K562 (cell line): Measurements from ENCODE around the gene C4orf51. TPM values are rescaled to one million over a fixed set of nuclear protein-coding genes. Genes with fewer than 3 reads are reported as not detected.

Experiments used
- ATAC-seq: fragments of 200-7000 bp; cut with Tn5 transposase; 3 replicates; pipeline ENCODE4 v1.9.1; 2020; ENCODE audit warnings: moderate library complexity
- BruUV-seq: library from RNA; stranded (reverse); fragments of 400-500 nt; replicated peaks from 2 replicates; lab custom pipeline; 2021; lab: Mats Ljungman, UMichigan
- CTCF ChIA-PET: fragments of 300-600 bp; formaldehyde crosslinking; extraction: SDS; loops from one replicate; lab custom pipeline; 2021; ENCODE audit warnings: low intra/inter-chr PET ratio; lab: Yijun Ruan, JAX
- POLR2A ChIA-PET: fragments of 300-600, 350-650 bp; sonication (Branson Sonifier 250); formaldehyde crosslinking; extraction: SDS; loops from one replicate; lab custom pipeline; 2021; ENCODE audit warnings: antibody characterized with exemption, inconsistent platforms; lab: Yijun Ruan, JAX
- DNase-seq, 4 experiments: peaks; one replicate each; pipeline versions ENCODE4 v3.0.0 to v3.0.0-alpha.2; 2011 to 2018; ENCODE audit warnings: low spot score in 3 of 4, mixed read lengths in 3 of 4; ENCODE audit errors: extremely low read depth in 1 of 4
- FAIRE-seq: peaks from 2 replicates; lab custom pipeline; 2011; peaks lifted over from hg19 to GRCh38; lab: Jason Lieb, UNC
- H2AFZ ChIP-seq: 2 replicates; pipeline ENCODE4 v1.6.0; 2011; ENCODE audit warnings: low read depth, low read length, control low read depth, inconsistent platforms
- H3K27ac ChIP-seq: fragments of 200-600 bp; 3 replicates; pipeline ENCODE4 v1.8.0; 2011; ENCODE audit warnings: low read depth, mild to moderate bottlenecking, control low read depth, inconsistent platforms, low read length, moderate library complexity, mixed read lengths; ENCODE audit errors: extremely low read depth
- H3K27me3 ChIP-seq, 2 experiments: fragments of 300-600 bp in 1 of 2; 2 replicates in 1 of 2; 3 replicates in 1 of 2; pipeline versions ENCODE4 v1.6.0 to v1.8.0; 2011; ENCODE audit warnings: inconsistent platforms in 2 of 2, low read length in 2 of 2, mild to moderate bottlenecking in 1 of 2, mixed read lengths in 1 of 2, moderate library complexity in 1 of 2; ENCODE audit not compliant: control insufficient read depth in 2 of 2, insufficient read depth in 2 of 2
- H3K36me3 ChIP-seq: fragments of 300-600 bp; 3 replicates; pipeline ENCODE4 v1.8.0; 2011; ENCODE audit warnings: mild to moderate bottlenecking, low read length, inconsistent platforms; ENCODE audit not compliant: control insufficient read depth, insufficient read depth
- H3K4me1 ChIP-seq, 2 experiments: fragments of 200-600 bp in 1 of 2; replicated peaks in 1 of 2; 2 replicates in 1 of 2; 3 replicates in 1 of 2; pipeline versions ENCODE4 v1.5.1 to v1.8.0; 2011; ENCODE audit warnings: inconsistent platforms in 2 of 2, low read length in 2 of 2, mild to moderate bottlenecking in 1 of 2, mixed read lengths in 1 of 2, moderate library complexity in 1 of 2; ENCODE audit not compliant: control insufficient read depth in 2 of 2, insufficient read depth in 2 of 2
- H3K4me2 ChIP-seq: 2 replicates; pipeline ENCODE4 v1.6.1; 2011; ENCODE audit warnings: low read length, control low read depth, inconsistent platforms, mixed read lengths; ENCODE audit not compliant: insufficient read depth
- H3K4me3 ChIP-seq: fragments of 200-600 bp; sonication (generic), shearing (Covaris generic); 2 replicates; pipeline ENCODE4 v1.5.1; 2016; ENCODE audit warnings: control low read depth, inconsistent platforms
- H3K79me2 ChIP-seq: fragments of 200-600 bp; 3 replicates; pipeline ENCODE4 v1.8.0; 2011; ENCODE audit warnings: low read length, inconsistent platforms; ENCODE audit not compliant: control insufficient read depth, insufficient read depth
- H3K9ac ChIP-seq, 2 experiments: 2 replicates each; pipeline versions ENCODE4 v1.6.0 to v1.6.1; 2011; ENCODE audit warnings: low read depth in 2 of 2, low read length in 2 of 2, control low read depth in 1 of 2, inconsistent platforms in 1 of 2, mild to moderate bottlenecking in 1 of 2, mixed read lengths in 1 of 2; ENCODE audit not compliant: insufficient read depth in 1 of 2
- H3K9me1 ChIP-seq: one replicate; pipeline ENCODE4 v1.6.0; 2011; ENCODE audit warnings: inconsistent platforms, mild to moderate bottlenecking, low read length, moderate library complexity; ENCODE audit not compliant: control insufficient read depth, insufficient read depth
- H3K9me3 ChIP-seq: replicated peaks from 2 replicates; pipeline ENCODE4 v1.5.1; 2011; ENCODE audit warnings: low read depth, low read length, inconsistent platforms; ENCODE audit not compliant: control insufficient read depth, insufficient read depth
- H4K20me1 ChIP-seq: replicated peaks from 2 replicates; pipeline ENCODE4 v1.6.1; 2011; ENCODE audit warnings: low read length, inconsistent platforms, mixed read lengths; ENCODE audit not compliant: control insufficient read depth, insufficient read depth
- CREB5 ChIP-seq: fragments of 250-450 bp; sonication (Bioruptor Pico); IDR thresholded peaks from 2 replicates; pipeline ENCODE4 v1.5.0; 2020; ENCODE audit warnings: mild to moderate bottlenecking
- KLF16 ChIP-seq: IDR thresholded peaks from 2 replicates; pipeline ENCODE4 v1.6.1; 2016; ENCODE audit warnings: antibody characterized with exemption
- NFE2L1 ChIP-seq: fragments of 450-650 bp; IDR thresholded peaks from 2 replicates; pipeline ENCODE4 v1.6.1; 2016; ENCODE audit warnings: missing genetic modification characterization, low read depth, mild to moderate bottlenecking, missing compliant biosample characterization, moderate library complexity, borderline replicate concordance
- NFXL1 ChIP-seq: fragments of 450-650 bp; formaldehyde crosslinking; IDR thresholded peaks from 2 replicates; pipeline ENCODE4 v1.4.0; 2021; ENCODE audit warnings: mild to moderate bottlenecking
- NR1H2 ChIP-seq: sonication (generic); formaldehyde crosslinking; IDR thresholded peaks from 2 replicates; pipeline ENCODE4 v1.4.0; 2020; ENCODE audit warnings: mild to moderate bottlenecking, missing genetic modification reagents
- PURB ChIP-seq: sonication (generic); formaldehyde crosslinking; IDR thresholded peaks from 2 replicates; pipeline ENCODE4 v1.9.0; 2021; ENCODE audit warnings: low read depth, mild to moderate bottlenecking, missing genetic modification reagents
- RBM25 ChIP-seq: fragments of 200-400 bp; formaldehyde crosslinking; IDR thresholded peaks from 2 replicates; pipeline ENCODE4 v1.6.1; 2018; ENCODE audit warnings: low read length, low read depth, moderate library complexity; ENCODE audit not compliant: severe bottlenecking
- STAG1 ChIP-seq: sonication (generic); formaldehyde crosslinking; IDR thresholded peaks from 2 replicates; pipeline ENCODE4 v1.5.0; 2020; ENCODE audit warnings: missing genetic modification reagents, borderline replicate concordance
- TEAD2 ChIP-seq: fragments of 450-650 bp; IDR thresholded peaks from 2 replicates; pipeline ENCODE4 v1.6.1; 2016; ENCODE audit warnings: missing genetic modification characterization, control low read depth, missing compliant biosample characterization
- ZNF239 ChIP-seq: fragments of 250-450 bp; sonication (Bioruptor Pico); IDR thresholded peaks from 2 replicates; pipeline ENCODE4 v1.4.0; 2020; ENCODE audit warnings: mild to moderate bottlenecking
- ZNF3 ChIP-seq: fragments of 250-450 bp; sonication (Bioruptor Pico); IDR thresholded peaks from 2 replicates; pipeline ENCODE4 v1.5.0; 2021; ENCODE audit warnings: mild to moderate bottlenecking, moderate library complexity
- ZNF639 ChIP-seq, 2 experiments: fragments of 200-800 bp in 1 of 2; sonication (Bioruptor generic) in 1 of 2; sonication (generic) in 1 of 2; formaldehyde crosslinking in 1 of 2; IDR thresholded peaks in 1 of 2; conservative IDR thresholded peaks in 1 of 2; 2 replicates each; pipeline versions ENCODE4 v1.5.0 to v1.6.1; 2016 to 2020; ENCODE audit warnings: missing compliant biosample characterization in 1 of 2, missing genetic modification characterization in 1 of 2, missing genetic modification reagents in 1 of 2
- ZNF76 ChIP-seq: fragments of 250-450 bp; sonication (Bioruptor Pico); IDR thresholded peaks from 2 replicates; pipeline ENCODE4 v1.4.0; 2020; ENCODE audit warnings: mild to moderate bottlenecking, moderate library complexity, borderline replicate concordance
- WGBS: fragments of 100-300 bp; shearing (Covaris generic); methylation state at CpG from one replicate; pipeline ENCODE4 v1.1.6; 2016; ENCODE audit warnings: low coverage, mixed read lengths; ENCODE audit not compliant: insufficient coverage; ENCODE audit errors: missing lambda C conversion rate; 5-methylcytosine and 5-hydroxymethylcytosine counted together
- in situ Hi-C: fragments of 300-500 bp; cut with MboI; formaldehyde crosslinking; loops from 4 replicates; pipeline ENCODE4 v1.15.0; 2018; ENCODE audit warnings: inconsistent platforms, mixed read lengths
- intact Hi-C: fragments of 100-400 bp; cut with micrococcal nuclease; formaldehyde crosslinking; loops from 2 replicates; pipeline ENCODE4 v1.14.2; 2022
- polyA plus RNA-seq, 8 experiments: library from polyadenylated mRNA; depleted of rRNA in 4 of 8; stranded (reverse) in 5 of 8; unstranded in 3 of 8; fragments of >200 nt; fragmentation: Nextera tagmentation in 2 of 8; fragmentation: Illumina TruSeq in 1 of 8; extraction: Ambion mirVana in 2 of 8; extraction: Trizol in 1 of 8; gene quantifications; 2 replicates each; pipeline versions ENCODE4 v1.2.1 to v1.2.3, GENCODE V29; 2011 to 2014; ENCODE audit warnings: inconsistent platforms in 1 of 8, missing spikeins in 1 of 8
- total RNA-seq, 7 experiments: library from RNA; depleted of rRNA in 6 of 7; stranded (reverse); fragments of >200 nt in 6 of 7; fragmentation: Illumina TruSeq in 2 of 7; extraction: Trizol in 2 of 7; gene quantifications; 2 replicates each; pipeline versions ENCODE4 v1.2.1 to v1.2.3, GENCODE V29; 2011 to 2021; ENCODE audit warnings: low replicate concordance in 1 of 7
- TF ChIP-seq, protein P1 (sequence below): fragments of 200-800 bp; sonication (Bioruptor generic); IDR thresholded peaks from 2 replicates; pipeline ENCODE4 v1.6.1; 2017; ENCODE audit warnings: missing genetic modification characterization, missing compliant biosample characterization
- TF ChIP-seq, protein P2 (sequence below): fragments of 450-650 bp; formaldehyde crosslinking; IDR thresholded peaks from 2 replicates; pipeline ENCODE4 v1.4.0; 2022; ENCODE audit warnings: mild to moderate bottlenecking, moderate library complexity

C4orf51 gene
- total and polyA plus RNA-seq, 9 of the 15 experiments (the other 6 are each of a cell fraction or from before 2014, with no cell fraction given) = not detected

GRCh38 chr4:145732895-145733880, 53.2 kb downstream of the C4orf51 start:
- no TSS peak for BruUV-seq
- ATAC-seq = peak; percentile 99
- no peaks in the 10 kb centered on the region for H3K36me3 ChIP-seq
- H3K9ac ChIP-seq = peak overlapping the region; percentile 57 to 87
- peak; percentile 72 for FAIRE-seq
- peak; percentile 88 to 94 (median 92) for DNase-seq
- H3K4me1 ChIP-seq = peaks cover 4 to 7% of the 10 kb centered on the region in 2 experiments; a peak in 2 of 5 replicates
- ChIA-PET CTCF (no interaction called here), POLR2A (interaction anchor here (0.5 to 0.6 kb wide), 2 partner anchors 77 to 497 kb away, joined by 3 read pairs; no protein-coding TSS in a partner anchor)
- no peaks in the 10 kb centered on the region for H3K79me2 ChIP-seq
- no peaks in the 10 kb centered on the region for H3K9me3 ChIP-seq
- H3K27me3 ChIP-seq = peaks cover 2 to 13% of the 10 kb centered on the region in 2 experiments; a peak in 3 of 5 replicates
- H4K20me1 ChIP-seq = no peaks in the 10 kb centered on the region
- H3K9me1 ChIP-seq = no peaks in the 10 kb centered on the region
- H3K4me2 ChIP-seq = peak overlapping the region; percentile 65
- H2AFZ ChIP-seq = peak overlapping the region; percentile 91
- in situ Hi-C loops (no loop called here), intact Hi-C loops (no loop called here)
- 11% methylated on average over 32 of the region's 81 CpGs for WGBS
- H3K4me3 ChIP-seq = peak overlapping the region; percentile 44
- H3K27ac ChIP-seq = no peak overlapping the region
- TF ChIP-seq CREB5 (no peak), ZNF239 (CRISPR knock-in tag) (no peak), KLF16 (no peak), ZNF76 (CRISPR knock-in tag) (no peak), ZNF3 (no peak), STAG1 (CRISPR knock-in tag) (no peak), NFXL1 (CRISPR knock-in tag) (no peak), NR1H2 (no peak), NFE2L1 (tag) (no peak), TEAD2 (no peak), PURB (CRISPR knock-in tag) (no peak), ZNF639 (CRISPR knock-in tag; conservative IDR thresholded peaks at IDR 0.05 in 1 of 2, IDR thresholded peaks at IDR 0.05 in 1 of 2) (0 out of 4 replicates have a peak, but pooled peaks of 1 of the 2 experiments have one; percentile 20), RBM25 (no peak)
- TF ChIP-seq, protein P1, sequence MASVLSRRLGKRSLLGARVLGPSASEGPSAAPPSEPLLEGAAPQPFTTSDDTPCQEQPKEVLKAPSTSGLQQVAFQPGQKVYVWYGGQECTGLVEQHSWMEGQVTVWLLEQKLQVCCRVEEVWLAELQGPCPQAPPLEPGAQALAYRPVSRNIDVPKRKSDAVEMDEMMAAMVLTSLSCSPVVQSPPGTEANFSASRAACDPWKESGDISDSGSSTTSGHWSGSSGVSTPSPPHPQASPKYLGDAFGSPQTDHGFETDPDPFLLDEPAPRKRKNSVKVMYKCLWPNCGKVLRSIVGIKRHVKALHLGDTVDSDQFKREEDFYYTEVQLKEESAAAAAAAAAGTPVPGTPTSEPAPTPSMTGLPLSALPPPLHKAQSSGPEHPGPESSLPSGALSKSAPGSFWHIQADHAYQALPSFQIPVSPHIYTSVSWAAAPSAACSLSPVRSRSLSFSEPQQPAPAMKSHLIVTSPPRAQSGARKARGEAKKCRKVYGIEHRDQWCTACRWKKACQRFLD (CRISPR knock-in tag) = no peak
- TF ChIP-seq, protein P2, sequence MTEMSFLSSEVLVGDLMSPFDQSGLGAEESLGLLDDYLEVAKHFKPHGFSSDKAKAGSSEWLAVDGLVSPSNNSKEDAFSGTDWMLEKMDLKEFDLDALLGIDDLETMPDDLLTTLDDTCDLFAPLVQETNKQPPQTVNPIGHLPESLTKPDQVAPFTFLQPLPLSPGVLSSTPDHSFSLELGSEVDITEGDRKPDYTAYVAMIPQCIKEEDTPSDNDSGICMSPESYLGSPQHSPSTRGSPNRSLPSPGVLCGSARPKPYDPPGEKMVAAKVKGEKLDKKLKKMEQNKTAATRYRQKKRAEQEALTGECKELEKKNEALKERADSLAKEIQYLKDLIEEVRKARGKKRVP = no peak
